Hepatocyte (in vitro differentiated cells): ENCODE measurements around the gene NR1D1.

Source experiments
- CTCF ChIP-seq: fragments of 200-600 bp; sonication (generic); IDR thresholded peaks from 2 replicates; pipeline ENCODE4 v1.5.1; 2016; ENCODE audit warnings: antibody characterized with exemption, mild to moderate bottlenecking; ENCODE audit not compliant: poor library complexity
- EZH2 ChIP-seq: fragments of 200-600 bp; sonication (generic); IDR thresholded peaks from 2 replicates; pipeline ENCODE4 v1.6.1; 2016; ENCODE audit warnings: antibody characterized with exemption, mild to moderate bottlenecking, borderline replicate concordance

- TF ChIP-seq CTCF: no peak
- no peak for TF ChIP-seq EZH2
Observed at GRCh38 chr17:40067710-40068109, 32.7 kb downstream of the NR1D1 start.
